Measurements from ENCODE around the gene KEL.

KEL gene

GRCh38 chr7:142927085-142927745 is 34.9 kb downstream of the KEL start:
- no peak for DNase-seq

GRCh38 chr7:142925413-142925812 is 36.8 kb downstream of the KEL start:
- no peak for DNase-seq

- no peak for DNase-seq
Observed at GRCh38 chr7:142923391-142923790, 38.8 kb downstream of the KEL start.

- DNase-seq, result no peak
Observed at GRCh38 chr7:142919656-142920055, 42.5 kb downstream of the KEL start.

GRCh38 chr7:142918901-142919300 is 43.3 kb downstream of the KEL start:
- no peak for DNase-seq

GRCh38 chr7:142917447-142917846 is 44.7 kb downstream of the KEL start:
- no peak for DNase-seq

GRCh38 chr7:142916508-142916907 is 45.7 kb downstream of the KEL start:
- no peak for DNase-seq

GRCh38 chr7:142915315-142915714 is 46.8 kb downstream of the KEL start:
- DNase-seq, result no peak

GRCh38 chr7:142914121-142914520 is 48.0 kb downstream of the KEL start:
- DNase-seq, result no peak

GRCh38 chr7:142913566-142913965 is 48.6 kb downstream of the KEL start:
- DNase-seq, result no peak

- no peak for DNase-seq
Observed at GRCh38 chr7:142913051-142913450, 49.1 kb downstream of the KEL start.

- DNase-seq, result no peak
Observed at GRCh38 chr7:142910481-142910880, 51.7 kb downstream of the KEL start.

- DNase-seq, result no peak
Observed at GRCh38 chr7:142910031-142910433, 52.1 kb downstream of the KEL start.

- no peak for DNase-seq
Observed at GRCh38 chr7:142908921-142909890, 53.0 kb downstream of the KEL start.

GRCh38 chr7:142908290-142908689 is 53.9 kb downstream of the KEL start:
- DNase-seq, result no peak

GRCh38 chr7:142906643-142907042 is 55.5 kb downstream of the KEL start:
- DNase-seq, result no peak

GRCh38 chr7:142905759-142906158 is 56.4 kb downstream of the KEL start:
- no peak for DNase-seq

- no peak for DNase-seq
Observed at GRCh38 chr7:142904128-142904527, 58.0 kb downstream of the KEL start.

- DNase-seq, result no peak
Observed at GRCh38 chr7:142901426-142902259, 60.5 kb downstream of the KEL start.

- no peak for DNase-seq
Observed at GRCh38 chr7:142899661-142900060, 62.5 kb downstream of the KEL start.

GRCh38 chr7:142898377-142899170 is 63.6 kb downstream of the KEL start:
- no peak for DNase-seq

- no peak for DNase-seq
Observed at GRCh38 chr7:142897691-142898090, 64.5 kb downstream of the KEL start.
